HG03439 (cell line): ENCODE measurements around the gene MAP4K4.

ENCODE experiments used
- ATAC-seq: cut with Tn5 transposase; IDR thresholded peaks from one replicate; pipeline ENCODE4 v1.9.1; 2021; ENCODE audit warnings: mild to moderate bottlenecking, moderate library complexity; ENCODE audit not compliant: unreplicated experiment

The MAP4K4 gene

GRCh38 chr2:101860782-101861181 is 163.3 kb downstream of the MAP4K4 start:
- ATAC-seq: no peak

DNA sequence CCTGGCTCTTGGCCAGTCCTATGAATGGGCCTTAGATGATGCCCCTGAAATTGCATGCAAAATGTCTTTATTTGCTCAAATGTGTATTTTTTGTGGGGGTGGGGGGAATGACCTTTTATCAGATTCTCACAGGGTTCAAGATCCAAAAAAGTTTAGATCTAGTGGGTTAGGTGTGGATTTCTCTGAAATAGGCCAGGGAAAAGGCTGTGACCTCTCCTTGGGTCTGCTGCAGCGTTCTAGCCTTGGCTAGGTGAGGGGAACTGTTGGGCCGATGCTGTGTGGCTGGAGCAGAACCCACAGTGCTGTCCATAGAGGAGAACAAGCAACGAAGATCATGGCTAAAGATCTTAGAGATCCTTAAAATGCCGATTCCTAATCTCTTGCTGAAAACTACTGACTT is 163.9 kb downstream of the MAP4K4 start:
- no peak for ATAC-seq

GRCh38 chr2:101863534-101863933 is 166.0 kb downstream of the MAP4K4 start:
- ATAC-seq: no peak

- no peak for ATAC-seq
Observed at GRCh38 chr2:101864426-101864825, 166.9 kb downstream of the MAP4K4 start.

GRCh38 chr2:101868525-101868924 is 171.0 kb downstream of the MAP4K4 start:
- ATAC-seq: no peak

GRCh38 chr2:101869527-101869926 is 172.0 kb downstream of the MAP4K4 start:
- ATAC-seq: no peak

GRCh38 chr2:101870444-101870843 is 172.9 kb downstream of the MAP4K4 start:
- no peak for ATAC-seq

DNA sequence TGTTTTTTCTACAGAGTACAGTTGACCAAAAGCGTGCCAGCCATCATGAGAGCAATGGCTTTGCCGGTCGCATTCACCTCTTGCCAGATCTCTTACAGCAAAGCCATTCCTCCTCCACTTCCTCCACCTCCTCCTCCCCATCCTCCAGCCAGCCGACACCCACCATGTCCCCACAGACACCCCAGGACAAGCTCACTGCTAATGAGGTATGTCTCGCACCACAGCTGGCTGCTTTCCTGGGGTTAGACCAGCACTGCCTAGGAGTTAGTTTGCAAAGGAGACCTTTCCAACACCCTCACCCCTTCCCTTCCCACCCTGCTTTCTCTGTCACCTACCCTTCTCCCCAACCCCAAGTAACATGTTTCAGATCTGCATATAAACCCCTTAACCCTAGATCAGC is 174.0 kb downstream of the MAP4K4 start:
- no peak for ATAC-seq

- no peak for ATAC-seq
Observed at GRCh38 chr2:101872480-101872879, 175.0 kb downstream of the MAP4K4 start.

DNA sequence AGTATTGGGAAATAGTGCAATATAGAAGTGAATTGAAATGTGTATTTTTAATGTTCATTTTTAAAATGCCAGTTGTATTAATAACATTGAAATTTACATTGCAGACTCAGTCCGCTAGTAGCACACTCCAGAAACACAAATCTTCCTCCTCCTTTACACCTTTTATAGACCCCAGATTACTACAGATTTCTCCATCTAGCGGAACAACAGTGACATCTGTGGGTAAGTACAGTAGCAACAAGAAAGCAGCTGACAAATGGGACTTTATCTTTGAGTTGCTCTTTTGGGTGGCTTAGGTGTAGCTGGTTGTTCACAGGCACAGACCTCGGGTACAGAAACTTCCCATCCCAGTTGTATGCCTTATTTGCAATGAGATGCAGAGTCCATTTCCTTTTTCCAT is 176.0 kb downstream of the MAP4K4 start:
- ATAC-seq: no peak

DNA sequence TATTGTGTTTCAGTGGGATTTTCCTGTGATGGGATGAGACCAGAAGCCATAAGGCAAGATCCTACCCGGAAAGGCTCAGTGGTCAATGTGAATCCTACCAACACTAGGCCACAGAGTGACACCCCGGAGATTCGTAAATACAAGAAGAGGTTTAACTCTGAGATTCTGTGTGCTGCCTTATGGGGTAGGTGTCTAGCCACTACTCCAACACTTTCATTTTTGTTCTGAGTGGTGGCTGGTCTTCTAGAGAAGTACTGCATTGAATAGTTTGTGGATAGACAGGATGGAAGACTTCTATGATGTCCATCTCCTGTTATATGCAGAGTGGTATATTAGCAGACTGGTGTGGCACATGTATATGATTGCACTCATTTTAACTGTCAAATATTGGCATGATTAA is 176.6 kb downstream of the MAP4K4 start:
- no peak for ATAC-seq

- no peak for ATAC-seq
Observed at GRCh38 chr2:101879466-101879865, 182.0 kb downstream of the MAP4K4 start.

- ATAC-seq: no peak
Observed at GRCh38 chr2:101881131-101881530, 183.6 kb downstream of the MAP4K4 start.

DNA sequence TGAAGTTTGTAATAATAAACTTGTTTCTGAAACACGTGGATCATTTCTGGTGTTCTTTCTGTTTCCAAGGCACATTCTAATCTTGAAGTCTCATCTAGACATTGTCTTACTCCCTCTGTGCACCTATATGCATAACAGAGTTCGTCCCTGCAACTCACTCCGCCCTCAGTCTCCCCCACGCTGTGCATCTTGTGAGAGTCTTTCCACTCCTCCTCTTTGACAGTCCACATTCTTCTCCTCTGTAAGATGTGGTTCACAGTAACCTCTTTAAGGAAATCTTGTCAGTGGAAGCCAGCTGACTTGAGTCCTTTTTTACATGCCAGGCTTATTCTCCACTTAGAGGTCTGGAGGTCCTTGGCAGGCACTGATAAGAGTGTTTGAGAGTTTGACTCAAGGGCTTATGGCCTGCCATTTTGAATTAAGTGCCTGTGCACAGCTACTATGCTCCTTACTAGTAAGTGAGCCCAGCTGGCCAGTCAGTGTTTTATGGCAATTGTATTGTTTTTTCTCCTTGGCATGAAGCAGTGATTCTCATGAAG is 185.3 kb downstream of the MAP4K4 start:
- no peak for ATAC-seq

GRCh38 chr2:101883860-101884259 is 186.4 kb downstream of the MAP4K4 start:
- no peak for ATAC-seq

DNA sequence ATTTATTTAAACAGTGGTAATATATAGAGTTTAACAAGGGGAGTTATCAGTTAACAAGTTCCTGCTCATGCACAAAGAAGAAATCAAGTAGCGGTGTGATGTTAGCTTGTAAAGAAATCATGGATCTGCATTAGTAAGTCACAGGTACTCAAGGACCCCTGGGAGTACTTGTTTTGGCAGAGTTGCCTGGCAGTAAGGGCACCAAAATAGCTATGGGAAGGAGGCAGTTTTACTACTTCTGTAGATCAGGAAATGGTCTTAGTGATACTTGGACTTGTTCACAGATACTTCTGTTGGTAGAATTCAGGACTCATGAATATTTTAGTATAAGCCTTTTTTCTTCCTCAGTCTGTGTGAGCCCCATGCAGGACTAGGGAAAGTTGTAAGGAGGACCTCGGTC is 186.9 kb downstream of the MAP4K4 start:
- ATAC-seq: no peak

DNA sequence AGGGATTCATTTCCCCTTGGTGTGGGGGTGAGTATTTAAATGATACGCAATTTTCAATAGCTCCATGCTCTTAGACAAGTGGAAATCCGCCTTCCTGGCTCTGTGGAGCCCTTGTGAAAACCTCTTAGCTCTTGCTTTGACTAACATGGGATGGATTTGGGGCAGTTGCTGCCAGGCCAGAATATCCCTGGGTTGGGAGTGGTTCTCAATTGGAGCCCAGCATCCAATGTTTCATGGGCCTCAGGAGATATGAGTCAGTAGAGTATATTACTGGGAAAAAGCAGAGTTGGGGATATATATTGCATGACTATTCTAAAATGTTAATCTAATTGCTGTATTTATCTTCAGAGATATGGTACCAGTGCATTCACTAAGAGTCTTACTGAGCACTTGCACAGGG is 189.8 kb downstream of the MAP4K4 start:
- ATAC-seq: no peak

- ATAC-seq: no peak
Observed at GRCh38 chr2:101889460-101890098, 192.1 kb downstream of the MAP4K4 start.

DNA sequence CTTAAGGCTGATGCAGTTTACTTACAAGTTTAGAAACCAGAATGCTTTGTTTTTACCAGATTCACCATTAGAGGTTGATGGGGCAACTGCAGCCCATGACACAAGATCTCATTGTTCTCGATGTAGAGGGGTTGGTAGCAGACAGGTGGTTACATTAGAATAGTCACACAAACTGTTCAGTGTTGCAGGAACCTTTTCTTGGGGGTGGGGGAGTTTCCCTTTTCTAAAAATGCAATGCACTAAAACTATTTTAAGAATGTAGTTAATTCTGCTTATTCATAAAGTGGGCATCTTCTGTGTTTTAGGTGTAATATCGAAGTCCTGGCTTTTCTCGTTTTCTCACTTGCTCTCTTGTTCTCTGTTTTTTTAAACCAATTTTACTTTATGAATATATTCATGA is 194.9 kb downstream of the MAP4K4 start:
- ATAC-seq: no peak

DNA sequence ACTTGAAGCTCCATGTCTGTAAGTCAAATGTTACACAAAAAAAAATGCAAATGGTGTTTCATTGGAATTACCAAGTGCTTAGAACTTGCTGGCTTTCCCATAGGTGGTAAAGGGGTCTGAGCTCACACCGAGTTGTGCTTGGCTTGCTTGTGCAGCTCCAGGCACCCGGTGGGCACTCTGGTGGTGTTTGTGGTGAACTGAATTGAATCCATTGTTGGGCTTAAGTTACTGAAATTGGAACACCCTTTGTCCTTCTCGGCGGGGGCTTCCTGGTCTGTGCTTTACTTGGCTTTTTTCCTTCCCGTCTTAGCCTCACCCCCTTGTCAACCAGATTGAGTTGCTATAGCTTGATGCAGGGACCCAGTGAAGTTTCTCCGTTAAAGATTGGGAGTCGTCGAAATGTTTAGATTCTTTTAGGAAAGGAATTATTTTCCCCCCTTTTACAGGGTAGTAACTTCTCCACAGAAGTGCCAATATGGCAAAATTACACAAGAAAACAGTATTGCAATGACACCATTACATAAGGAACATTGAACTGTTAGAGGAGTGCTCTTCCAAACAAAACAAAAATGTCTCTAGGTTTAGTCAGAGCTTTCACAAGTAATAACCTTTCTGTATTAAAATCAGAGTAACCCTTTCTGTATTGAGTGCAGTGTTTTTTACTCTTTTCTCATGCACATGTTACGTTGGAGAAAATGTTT is 196.3 kb downstream of the MAP4K4 start:
- ATAC-seq: no peak

DNA sequence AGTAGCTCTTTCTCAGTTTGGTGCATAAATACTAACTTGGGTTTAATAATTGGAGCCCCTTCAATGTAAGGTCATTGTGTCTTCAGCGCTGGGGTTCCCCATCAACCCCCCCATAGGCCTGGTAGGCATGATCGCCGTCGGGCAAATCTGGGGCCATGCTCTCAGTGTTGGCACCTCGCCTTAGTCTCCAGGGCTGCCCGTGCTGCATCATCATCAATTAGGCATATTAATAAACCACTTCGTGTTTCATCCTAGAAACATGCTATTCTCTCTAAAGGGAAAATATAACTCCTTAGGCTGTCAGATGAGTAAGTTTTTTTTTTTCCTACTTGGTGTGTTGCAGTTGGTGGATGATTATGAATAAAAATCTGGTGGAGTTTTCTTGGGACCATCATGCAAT is 197.5 kb downstream of the MAP4K4 start:
- no peak for ATAC-seq

DNA sequence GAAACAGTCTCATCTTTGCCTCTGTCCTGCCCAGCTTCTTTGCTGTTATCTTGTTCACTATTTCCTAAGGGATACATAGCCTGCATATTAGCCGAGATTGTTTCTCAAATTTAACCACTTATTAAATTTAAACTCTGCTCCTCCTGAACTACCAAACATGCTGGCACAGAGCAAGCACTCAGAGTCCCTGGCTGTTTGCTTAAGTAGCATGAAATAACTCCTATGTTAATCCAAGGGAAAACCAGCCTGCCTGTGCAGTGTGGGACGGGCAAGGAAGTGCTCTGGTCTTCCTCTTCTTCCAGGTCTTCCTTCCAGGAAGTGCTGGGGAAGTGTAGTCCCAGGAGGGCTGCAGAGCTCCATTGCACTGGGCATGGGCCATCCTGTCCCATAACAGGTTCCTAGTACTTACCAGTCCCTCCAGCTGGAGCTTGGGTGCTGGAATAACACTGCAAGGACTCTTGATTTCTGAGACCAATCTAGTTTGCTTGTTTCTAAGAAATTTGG is 198.4 kb downstream of the MAP4K4 start:
- no peak for ATAC-seq
